Measurements from ENCODE around the gene ACTG1. TPM values are rescaled to one million over a fixed set of nuclear protein-coding genes. Genes with fewer than 3 reads are reported as not detected.
A peak's percentile ranks its signal among the peaks of the same experiment; 100 is the strongest.

ACTG1 gene
- total RNA-seq, 1 experiment from 2014 or later = 4,160 TPM

- Histone ChIP-seq H3K27me3 (ENCODE audit: insufficient read depth, low read length) (peaks cover 5% of the 10 kb centered on the region; the same call in 1 of the 2 replicates), H3K9ac (ENCODE audit: extremely low read depth, insufficient read length, low read length) (no peak overlapping the region), H4K91ac (ENCODE audit: insufficient read length, low read depth, low read length) (no peak overlapping the region), H4K20me1 (ENCODE audit: control insufficient read depth, insufficient read depth, insufficient read length) (no peaks in the 10 kb centered on the region), H3K18ac (ENCODE audit: insufficient read length, low read depth, low read length) (no peak overlapping the region), H4K8ac (replicated peaks; ENCODE audit: insufficient read length, low read depth, low read length) (no peak overlapping the region), H2BK20ac (ENCODE audit: low read depth, low read length, poor library complexity, severe bottlenecking) (no peak overlapping the region), H3K79me1 (ENCODE audit: insufficient read depth, low read depth, low read length, poor library complexity, severe bottlenecking) (no peaks in the 10 kb centered on the region), H3K56ac (ENCODE audit: insufficient read length, low read depth, low read length) (no peak overlapping the region), H2BK15ac (ENCODE audit: low read depth, low read length) (no peak overlapping the region), H2BK12ac (ENCODE audit: insufficient read length, low read depth, low read length) (no peak overlapping the region), H3K79me2 (ENCODE audit: insufficient read depth, low read length) (no peaks in the 10 kb centered on the region), H2BK120ac (ENCODE audit: low read depth, low read length, poor library complexity, severe bottlenecking) (no peak overlapping the region), H4K5ac (ENCODE audit: insufficient read length, low read depth, low read length) (no peak overlapping the region), H2AFZ (ENCODE audit: low read length) (no peak overlapping the region), H3K27ac (ENCODE audit: insufficient read length, low read depth, low read length) (no peak overlapping the region), H3K23me2 (ENCODE audit: insufficient read length, low read depth, low read length, poor library complexity, severe bottlenecking) (peaks cover 3% of the 10 kb centered on the region), H3K23ac (ENCODE audit: insufficient read length, low read depth, low read length) (no peak overlapping the region), H3K4me2 (ENCODE audit: insufficient read depth, insufficient read length, low read length) (no peak overlapping the region), H2AK5ac (ENCODE audit: insufficient read length, low read length) (no peak overlapping the region), H3K4me1 (ENCODE audit: insufficient read depth, low read length) (no peaks in the 10 kb centered on the region; the same call in 1 of the 2 replicates), H3K9me3 (ENCODE audit: control insufficient read depth, low read depth, low read length) (no peaks in the 10 kb centered on the region), H3K14ac (ENCODE audit: insufficient read depth, low read length) (no peak overlapping the region), H2BK5ac (ENCODE audit: insufficient read length, low read length) (no peak overlapping the region), H3T11ph (ENCODE audit: low read length) (no peak overlapping the region), H3K4ac (ENCODE audit: low read depth, low read length) (no peak overlapping the region)
- Mint-ChIP-seq H3K4me1 (peaks cover 0 to 4% of the 10 kb centered on the region in 2 experiments; a peak in 3 of 4 replicates), H3K9me3 (peaks cover 0 to 3% of the 10 kb centered on the region in 2 experiments; a peak in 2 of 5 replicates), H3K27ac (no peak overlapping the region), H3K27me3 (ENCODE audit: low read depth) (peaks cover 53% of the 10 kb centered on the region), H3K4me3 (peak overlapping the region in 1 of 2 experiments; percentile 47; a peak in 1 of 5 replicates), H3K36me3 (ENCODE audit: insufficient read depth in 1 of 3, low read depth in 3 of 3) (no peaks in the 10 kb centered on the region; a peak in 2 of 7 replicates)
- WGBS (ENCODE audit: extremely low coverage, insufficient read length, low lambda C conversion rate) = no CpG with 5 or more reads among the region's 7 CpGs
- no peak for DNase-seq
- no peak for TF ChIP-seq CTCF (conservative IDR thresholded peaks at IDR 0.05)
Measured at GRCh38 chr17:81477173-81477572, 35.4 kb downstream of the ACTG1 start.

Data from H9 (cell line).